GM18909 (cell line): Measurements from ENCODE around the gene PRDM15.

Source experiments
- ATAC-seq: cut with Tn5 transposase; IDR thresholded peaks from one replicate; pipeline ENCODE4 v1.9.1; 2021; ENCODE audit warnings: mild to moderate bottlenecking; ENCODE audit not compliant: unreplicated experiment, poor library complexity

PRDM15 gene

GRCh38 chr21:41767606-41768436 lies 111.3 kb downstream of the PRDM15 start:
- ATAC-seq, result no peak

GRCh38 chr21:41766883-41767605 lies 112.1 kb downstream of the PRDM15 start, which contains the start of gene RIPK4:
Gene RIPK4, minus strand, starts transcription at chr21:41767052. Its CDS starts 11 bp downstream, at chr21:41767041.
- ATAC-seq, result peak; percentile 60

GRCh38 chr21:41765973-41766882 lies 112.9 kb downstream of the PRDM15 start:
- no peak for ATAC-seq

- ATAC-seq, result no peak
Observed at GRCh38 chr21:41765420-41765821, 113.7 kb downstream of the PRDM15 start.

- ATAC-seq, result no peak
Observed at GRCh38 chr21:41764558-41765419, 114.4 kb downstream of the PRDM15 start.

GRCh38 chr21:41763996-41764395 lies 115.1 kb downstream of the PRDM15 start:
- ATAC-seq, result no peak

- no peak for ATAC-seq
Observed at GRCh38 chr21:41763398-41763931, 115.7 kb downstream of the PRDM15 start.

GRCh38 chr21:41762753-41763152 lies 116.4 kb downstream of the PRDM15 start:
- ATAC-seq, result no peak

GRCh38 chr21:41761934-41762635 lies 117.1 kb downstream of the PRDM15 start:
- no peak for ATAC-seq

- ATAC-seq, result no peak
Observed at GRCh38 chr21:41761211-41761933, 117.8 kb downstream of the PRDM15 start.

GRCh38 chr21:41760411-41760810 lies 118.7 kb downstream of the PRDM15 start:
- no peak for ATAC-seq

- ATAC-seq, result no peak
Observed at GRCh38 chr21:41759926-41760325, 119.2 kb downstream of the PRDM15 start.

- no peak for ATAC-seq
Observed at GRCh38 chr21:41759214-41759840, 119.8 kb downstream of the PRDM15 start.

- ATAC-seq, result no peak
Observed at GRCh38 chr21:41758550-41758949, 120.6 kb downstream of the PRDM15 start.

- ATAC-seq, result no peak
Observed at GRCh38 chr21:41755934-41756773, 123.0 kb downstream of the PRDM15 start.

- ATAC-seq, result no peak
Observed at GRCh38 chr21:41755258-41755933, 123.7 kb downstream of the PRDM15 start.
